ENCODE data around the gene CADM1.

DNA sequence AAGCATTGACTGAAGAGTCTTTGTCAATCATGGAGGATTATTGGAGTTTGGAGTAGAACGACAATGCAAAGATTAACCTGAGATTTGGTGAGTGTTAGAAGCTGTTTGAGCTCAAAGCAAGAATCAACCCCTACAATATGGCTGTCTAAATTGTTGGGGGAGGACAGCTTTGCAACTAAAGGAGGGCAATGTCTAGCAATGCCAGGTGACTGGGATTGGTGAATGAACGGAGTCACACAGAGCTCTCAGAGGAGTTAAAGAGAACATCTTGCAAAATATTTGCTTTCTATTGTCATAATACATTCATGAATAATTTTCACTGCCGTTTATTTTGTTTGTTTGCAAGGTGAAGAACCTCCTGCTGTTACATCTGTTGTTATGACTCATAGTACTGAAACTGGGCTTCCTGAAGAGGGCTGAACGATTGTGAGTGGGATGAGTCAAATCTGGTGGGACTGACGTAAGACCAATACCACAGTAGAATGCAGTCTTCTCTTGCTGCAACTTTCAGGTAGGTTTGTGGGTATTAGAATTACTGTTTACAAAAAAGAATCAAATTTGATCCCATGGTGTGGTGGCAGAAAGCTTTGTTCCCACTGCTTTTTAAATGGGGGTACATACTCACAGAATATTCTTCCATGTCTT lies 281.9 kb downstream of the CADM1 start:
- TF ChIP-seq, protein P1, sequence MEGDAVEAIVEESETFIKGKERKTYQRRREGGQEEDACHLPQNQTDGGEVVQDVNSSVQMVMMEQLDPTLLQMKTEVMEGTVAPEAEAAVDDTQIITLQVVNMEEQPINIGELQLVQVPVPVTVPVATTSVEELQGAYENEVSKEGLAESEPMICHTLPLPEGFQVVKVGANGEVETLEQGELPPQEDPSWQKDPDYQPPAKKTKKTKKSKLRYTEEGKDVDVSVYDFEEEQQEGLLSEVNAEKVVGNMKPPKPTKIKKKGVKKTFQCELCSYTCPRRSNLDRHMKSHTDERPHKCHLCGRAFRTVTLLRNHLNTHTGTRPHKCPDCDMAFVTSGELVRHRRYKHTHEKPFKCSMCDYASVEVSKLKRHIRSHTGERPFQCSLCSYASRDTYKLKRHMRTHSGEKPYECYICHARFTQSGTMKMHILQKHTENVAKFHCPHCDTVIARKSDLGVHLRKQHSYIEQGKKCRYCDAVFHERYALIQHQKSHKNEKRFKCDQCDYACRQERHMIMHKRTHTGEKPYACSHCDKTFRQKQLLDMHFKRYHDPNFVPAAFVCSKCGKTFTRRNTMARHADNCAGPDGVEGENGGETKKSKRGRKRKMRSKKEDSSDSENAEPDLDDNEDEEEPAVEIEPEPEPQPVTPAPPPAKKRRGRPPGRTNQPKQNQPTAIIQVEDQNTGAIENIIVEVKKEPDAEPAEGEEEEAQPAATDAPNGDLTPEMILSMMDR (IDR thresholded peaks at IDR 0.05; ENCODE audit: low read depth, low read length), result no peak
- TF ChIP-seq EZH2phosphoT487 (IDR thresholded peaks at IDR 0.05; ENCODE audit: low read depth), result 0 out of 2 replicates have a peak, but pooled peaks have one; percentile 36

Data from OCI-LY3 (cell line).